ENCODE measurements around the gene CXCL3. TPM values are rescaled to one million over a fixed set of nuclear protein-coding genes. Genes with fewer than 3 reads are reported as not detected.
A peak's percentile ranks its signal among the peaks of the same experiment; 100 is the strongest.

The CXCL3 gene
- total and polyA plus RNA-seq, 9 of the 15 experiments (the other 6 are each of a cell fraction or from before 2014, with no cell fraction given): 2.3 to 8.9 (median 6.1) TPM

- Histone ChIP-seq H3K36me3 (ENCODE audit: control insufficient read depth, insufficient read depth, low read length) (no peaks in the 10 kb centered on the region; the same call in 2 of the 3 replicates), H3K4me3 (no peak overlapping the region), H3K9me1 (ENCODE audit: control insufficient read depth, insufficient read depth, low read length) (no peaks in the 10 kb centered on the region), H3K27ac (ENCODE audit: extremely low read depth, low read depth, low read length) (peak overlapping the region; percentile 58), H3K9ac (ENCODE audit: insufficient read depth in 1 of 2, low read depth in 2 of 2, low read length in 2 of 2) (peak overlapping the region in 1 of 2 experiments; percentile 30; a peak in 2 of 4 replicates), H3K9me3 (replicated peaks; ENCODE audit: control insufficient read depth, insufficient read depth, low read depth, low read length) (peaks cover 8% of the 10 kb centered on the region), H3K4me2 (ENCODE audit: insufficient read depth, low read length) (peak overlapping the region; percentile 41), H4K20me1 (replicated peaks; ENCODE audit: control insufficient read depth, insufficient read depth, low read length) (no peaks in the 10 kb centered on the region), H2AFZ (ENCODE audit: low read depth, low read length) (peak overlapping the region; percentile 73), H3K27me3 (ENCODE audit: control insufficient read depth in 2 of 2, insufficient read depth in 2 of 2, low read length in 2 of 2) (no peaks in the 10 kb centered on the region), H3K79me2 (ENCODE audit: control insufficient read depth, insufficient read depth, low read length) (no peaks in the 10 kb centered on the region), H3K4me1 (replicated peaks in 1 of 2; ENCODE audit: control insufficient read depth in 2 of 2, insufficient read depth in 2 of 2, low read length in 2 of 2) (peaks cover 0 to 22% of the 10 kb centered on the region in 2 experiments; a peak in 2 of 5 replicates)
- POLR2A ChIA-PET: interaction anchor here (1.1 to 1.9 kb wide), 5 partner anchors 9 to 27 kb away, joined by 3 to 10 read pairs (median 4); partner anchors contain the start of gene CXCL3
- no peak for FAIRE-seq
- CTCF ChIA-PET (ENCODE audit: low intra/inter-chr PET ratio): no interaction called here
- 9% methylated on average over 6 of the region's 6 CpGs for WGBS (ENCODE audit: insufficient coverage, low coverage, missing lambda C conversion rate)
- peak in 2 of 4 experiments; percentile 30 to 63 for DNase-seq (ENCODE audit: extremely low read depth in 1 of 4, low spot score in 3 of 4)
- ATAC-seq: peak; percentile 85
- in situ Hi-C loops (cut with MboI) (no loop called here), intact Hi-C loops (cut with micrococcal nuclease) (no loop called here)
- BruUV-seq (replicated peaks): no TSS peak
- no peak for TF ChIP-seq NUFIP1 (IDR thresholded peaks at IDR 0.05; ENCODE audit: partially characterized antibody)
- peak; percentile 46; the same call in 1 of the 2 replicates for TF ChIP-seq DPF2 (IDR thresholded peaks at IDR 0.05)
- 0 out of 2 replicates have a peak, but pooled peaks have one; percentile 20 for TF ChIP-seq NR2C1 (IDR thresholded peaks at IDR 0.05)
- no peak for TF ChIP-seq NR2C1 (tag; IDR thresholded peaks at IDR 0.05)
- 0 out of 2 replicates have a peak, but pooled peaks have one; percentile 53 for TF ChIP-seq ZNF592 (IDR thresholded peaks at IDR 0.05)
- peak; percentile 18; the same call in 1 of the 2 replicates for TF ChIP-seq TEAD4 (IDR thresholded peaks at IDR 0.05; ENCODE audit: low read length)
- no peak for TF ChIP-seq TEAD4 (CRISPR knock-in tag; IDR thresholded peaks at IDR 0.05; ENCODE audit: borderline replicate concordance)
- TF ChIP-seq TFAP4 (CRISPR knock-in tag; IDR thresholded peaks at IDR 0.05; ENCODE audit: borderline replicate concordance): no peak
- no peak for TF ChIP-seq ZNF197 (CRISPR knock-in tag; IDR thresholded peaks at IDR 0.05; ENCODE audit: low read depth)
- 0 out of 2 replicates have a peak, but pooled peaks have one; percentile 29 for TF ChIP-seq SMARCE1 (IDR thresholded peaks at IDR 0.05)
- TF ChIP-seq ZNF644 (tag; IDR thresholded peaks at IDR 0.05; ENCODE audit: low read depth): no peak
- no peak for TF ChIP-seq SIX5 (IDR thresholded peaks at IDR 0.05; ENCODE audit: borderline replicate concordance in 1 of 2, insufficient read depth in 1 of 2, low read depth in 1 of 2, low read length in 2 of 2)
- no peak for TF ChIP-seq ZC3H4 (CRISPR knock-in tag; IDR thresholded peaks at IDR 0.05; ENCODE audit: borderline replicate concordance)
- TF ChIP-seq FOXK1 (CRISPR knock-in tag; IDR thresholded peaks at IDR 0.05; ENCODE audit: borderline replicate concordance): no peak
- TF ChIP-seq HDAC6 (IDR thresholded peaks at IDR 0.05; ENCODE audit: low read depth, low read length): no peak
- no peak for TF ChIP-seq ZBTB33 (CRISPR knock-in tag; IDR thresholded peaks at IDR 0.05)
These were observed 26.7 kb upstream of the CXCL3 start for GRCh38 chr4:74065115-74065642.

All from K562 (cell line).